ENCODE measurements around the gene MACROD1.

Gene MACROD1

DNA sequence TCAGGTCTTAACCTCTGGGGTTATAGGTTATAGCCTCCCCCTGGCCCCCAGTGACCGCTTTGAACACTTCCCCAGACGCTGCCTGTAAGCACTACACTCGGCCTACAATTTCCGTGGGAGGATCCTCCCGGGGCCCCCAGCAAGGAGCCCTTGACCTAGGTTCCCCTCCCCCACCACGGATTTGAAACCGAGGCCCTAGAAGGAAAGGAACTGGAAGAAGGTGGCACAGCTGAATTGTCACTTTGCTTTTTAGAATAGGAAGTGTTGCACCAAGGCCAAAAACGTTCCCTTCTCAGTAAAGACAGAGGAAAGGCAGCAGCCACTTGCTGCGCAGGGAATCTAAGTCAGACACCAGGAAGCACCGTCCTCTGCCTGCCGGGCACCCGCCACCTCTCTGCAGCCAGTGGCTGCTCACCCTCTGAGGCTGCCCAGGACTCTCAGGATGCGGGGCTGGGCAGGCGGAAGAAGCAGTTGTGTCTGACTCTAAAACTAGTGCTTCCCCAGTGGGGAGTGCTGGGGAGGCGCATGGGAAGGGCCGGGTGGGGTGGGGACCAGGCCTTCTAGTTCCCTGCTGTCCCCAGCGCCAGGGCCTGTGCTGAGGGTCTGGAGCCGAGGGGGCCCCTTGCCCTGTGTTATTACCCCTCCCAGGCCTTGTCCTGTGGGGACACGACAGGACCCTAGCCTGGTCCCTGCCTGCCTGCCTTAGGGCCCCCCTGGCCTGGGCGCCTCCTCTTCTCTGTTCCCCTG lies 138.1 kb downstream of the MACROD1 start:
- DNase-seq: peak; percentile 5

DNA sequence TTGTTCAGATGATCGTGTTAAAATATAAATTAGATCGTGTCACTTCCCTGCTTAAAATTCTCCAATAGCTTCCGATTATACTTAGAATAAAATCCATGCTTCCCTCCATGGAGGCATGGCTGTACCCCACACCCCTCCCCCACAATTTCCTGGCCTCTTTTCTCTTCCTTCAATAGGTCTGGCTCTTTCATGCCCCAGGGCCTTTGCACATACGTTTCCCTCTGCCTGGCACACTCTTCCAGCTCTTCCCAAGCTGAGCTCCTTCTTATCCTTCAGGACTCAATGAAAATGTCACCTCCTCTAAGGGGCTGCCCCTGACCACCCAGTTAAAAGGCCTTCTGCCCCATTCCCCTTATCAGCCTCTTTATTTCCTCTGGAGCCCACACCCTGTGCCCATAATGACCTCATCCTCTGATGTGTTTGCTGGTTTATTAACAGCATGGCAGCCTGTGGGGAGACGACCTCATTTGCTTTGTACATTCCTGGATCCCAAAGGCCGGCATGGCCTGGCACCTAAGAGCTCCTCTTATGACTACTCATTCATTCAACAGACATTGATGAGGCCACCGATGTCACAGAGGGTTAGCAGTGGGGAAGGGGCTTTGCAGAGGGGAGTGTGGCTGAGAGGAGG lies 139.2 kb downstream of the MACROD1 start:
- no peak for DNase-seq

DNA sequence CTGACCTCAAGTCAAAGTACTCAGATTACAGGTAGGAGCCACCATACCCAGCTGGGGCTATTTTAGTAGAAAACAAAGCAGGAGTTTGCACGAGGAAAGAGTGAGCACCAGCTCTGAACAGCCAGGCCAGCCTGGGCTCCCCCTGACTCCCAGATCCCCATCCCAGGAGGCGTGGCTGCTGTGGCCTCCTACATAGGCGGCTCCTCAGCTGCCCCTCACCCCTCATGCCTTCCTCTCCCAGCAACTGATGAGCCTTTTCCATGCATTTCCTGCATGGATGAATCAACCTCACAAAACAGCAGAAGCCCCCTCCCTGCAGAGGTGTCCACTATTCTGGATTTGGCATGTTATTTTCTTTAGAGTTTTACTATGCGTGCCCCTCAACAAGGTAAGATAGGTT lies 140.7 kb downstream of the MACROD1 start:
- DNase-seq: no peak

DNA sequence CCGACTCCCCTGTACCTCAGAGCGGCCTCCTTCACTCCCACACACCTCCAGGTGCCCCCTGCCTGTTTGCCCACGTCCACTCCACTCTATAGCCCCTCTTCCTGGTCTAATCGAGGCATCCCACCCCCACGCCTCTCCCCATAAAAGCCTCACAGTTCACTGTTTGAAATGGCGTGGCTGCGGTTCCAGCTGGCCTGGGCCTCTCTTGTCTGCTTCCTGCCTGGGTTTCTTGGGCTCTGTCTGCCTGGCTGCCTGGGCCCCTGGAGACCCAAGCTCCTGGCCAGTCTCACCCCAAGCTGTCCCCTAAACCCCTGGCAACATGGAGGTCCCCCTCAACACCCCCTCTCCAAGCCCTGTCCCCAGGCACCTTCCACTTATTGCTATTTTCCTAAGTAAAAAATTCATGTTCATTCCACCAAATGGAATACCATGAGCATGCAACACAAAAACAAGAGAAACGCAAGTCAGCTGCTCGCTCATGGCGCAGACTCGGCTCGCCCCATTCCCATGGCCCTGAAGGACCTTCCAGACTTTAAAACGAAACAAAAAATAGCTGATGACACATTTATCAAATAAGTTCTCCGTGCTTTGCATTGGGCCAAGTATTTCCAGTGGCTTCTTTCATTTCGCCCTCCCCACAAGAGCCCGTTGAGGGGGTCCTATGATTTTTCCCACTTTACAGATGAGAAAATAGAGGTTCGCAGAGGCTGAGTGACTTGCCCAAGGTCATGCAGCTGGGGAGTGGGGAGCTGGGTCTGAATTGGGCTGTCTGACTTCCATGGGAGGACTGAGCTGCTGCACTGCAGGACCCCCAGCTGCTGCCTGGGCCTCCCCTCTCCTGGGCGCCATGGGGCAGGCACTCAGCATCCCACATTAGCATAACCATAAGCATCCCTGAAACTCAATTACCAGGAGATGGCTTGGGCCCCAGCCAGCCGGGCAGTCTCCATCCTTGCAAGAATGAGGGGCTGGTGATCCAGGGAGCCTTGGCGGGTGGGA lies 141.9 kb downstream of the MACROD1 start:
- DNase-seq: no peak

DNA sequence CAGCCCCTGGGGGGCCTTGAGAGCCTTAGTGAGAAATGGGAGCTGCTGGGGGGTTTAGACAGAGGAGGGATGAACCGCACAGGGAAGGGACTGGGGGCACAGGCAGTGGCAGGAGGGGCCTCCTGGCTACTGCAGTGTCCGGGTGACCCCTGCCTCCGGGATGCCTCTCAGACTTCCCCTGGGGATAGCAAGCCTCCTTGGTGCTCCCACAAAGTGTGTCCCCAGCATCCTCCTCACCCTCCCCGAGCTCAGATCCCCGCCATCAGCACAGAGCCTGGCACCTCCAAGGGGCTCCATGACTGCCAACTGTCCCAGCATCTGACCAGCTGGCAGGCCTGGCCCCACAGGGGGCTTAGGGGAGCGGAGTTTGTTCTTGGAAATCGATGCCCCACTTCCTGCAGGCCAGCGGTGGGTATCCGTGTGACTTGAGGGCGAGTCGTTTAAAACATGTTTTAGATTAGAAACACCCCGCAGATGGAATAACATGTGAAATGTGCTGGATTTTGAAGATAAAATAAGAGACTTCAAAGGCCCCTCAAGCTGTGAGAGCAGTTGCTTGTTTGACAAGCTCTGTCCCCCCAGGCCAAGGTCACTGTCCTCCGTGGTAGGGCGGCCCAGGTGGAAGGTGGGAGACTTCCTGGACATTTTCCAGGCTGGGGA lies 143.7 kb downstream of the MACROD1 start:
- no peak for DNase-seq

DNA sequence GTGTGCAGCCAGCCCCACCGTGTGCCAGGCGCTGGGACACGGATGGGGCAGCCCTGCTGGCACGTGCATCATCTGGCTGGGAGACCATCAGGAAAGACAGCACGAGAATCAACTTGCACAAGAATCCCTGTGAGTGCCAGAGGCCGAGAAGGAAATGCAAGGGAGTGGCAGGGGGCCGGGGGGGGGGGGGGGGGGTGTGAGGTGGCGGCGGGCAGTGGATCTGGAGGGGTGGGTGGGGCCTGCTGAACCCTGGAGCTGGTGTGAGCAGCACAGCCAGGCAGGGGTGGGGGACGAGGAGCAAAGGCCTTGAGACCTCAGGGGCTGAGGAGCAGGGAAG lies 144.2 kb downstream of the MACROD1 start:
- no peak for DNase-seq

DNA sequence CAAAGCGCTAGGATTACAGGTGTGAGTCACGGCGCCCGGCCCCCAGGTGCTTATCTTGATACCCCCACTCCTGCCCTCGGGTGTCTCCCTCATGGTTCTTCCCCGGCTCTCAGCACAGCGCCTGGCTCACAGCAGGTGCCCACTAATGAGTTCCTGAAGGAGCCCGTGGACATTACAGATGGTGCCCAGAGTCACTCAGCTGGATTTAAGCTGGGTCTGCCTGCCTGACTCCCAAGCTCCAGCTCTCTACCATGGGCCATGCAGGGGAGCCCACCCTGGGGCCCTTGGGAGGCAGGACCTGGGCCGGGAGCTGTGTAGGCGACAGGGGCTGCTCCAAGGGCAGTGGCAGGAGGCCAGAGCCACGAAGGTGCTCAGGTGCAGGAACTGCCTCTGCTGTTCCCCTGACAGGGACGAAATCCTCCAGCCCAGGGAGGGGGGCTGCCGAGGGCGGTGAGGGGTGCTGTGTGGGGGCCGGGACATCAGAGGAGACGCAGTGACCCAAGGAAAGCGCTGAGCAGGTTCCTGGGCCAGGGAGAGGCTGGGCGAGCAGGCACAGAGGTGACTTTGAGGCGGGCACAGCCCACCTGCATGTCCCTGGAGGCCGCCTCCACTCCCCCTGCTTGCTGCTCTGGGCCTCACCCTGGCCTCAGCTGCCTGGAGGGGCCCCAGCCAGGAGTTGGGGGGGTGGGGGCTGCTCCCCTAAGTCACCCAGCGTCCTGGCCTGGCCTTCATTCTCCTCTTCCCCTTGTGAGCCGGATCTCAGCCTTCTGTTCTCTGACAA lies 144.7 kb downstream of the MACROD1 start:
- no peak for DNase-seq

DNA sequence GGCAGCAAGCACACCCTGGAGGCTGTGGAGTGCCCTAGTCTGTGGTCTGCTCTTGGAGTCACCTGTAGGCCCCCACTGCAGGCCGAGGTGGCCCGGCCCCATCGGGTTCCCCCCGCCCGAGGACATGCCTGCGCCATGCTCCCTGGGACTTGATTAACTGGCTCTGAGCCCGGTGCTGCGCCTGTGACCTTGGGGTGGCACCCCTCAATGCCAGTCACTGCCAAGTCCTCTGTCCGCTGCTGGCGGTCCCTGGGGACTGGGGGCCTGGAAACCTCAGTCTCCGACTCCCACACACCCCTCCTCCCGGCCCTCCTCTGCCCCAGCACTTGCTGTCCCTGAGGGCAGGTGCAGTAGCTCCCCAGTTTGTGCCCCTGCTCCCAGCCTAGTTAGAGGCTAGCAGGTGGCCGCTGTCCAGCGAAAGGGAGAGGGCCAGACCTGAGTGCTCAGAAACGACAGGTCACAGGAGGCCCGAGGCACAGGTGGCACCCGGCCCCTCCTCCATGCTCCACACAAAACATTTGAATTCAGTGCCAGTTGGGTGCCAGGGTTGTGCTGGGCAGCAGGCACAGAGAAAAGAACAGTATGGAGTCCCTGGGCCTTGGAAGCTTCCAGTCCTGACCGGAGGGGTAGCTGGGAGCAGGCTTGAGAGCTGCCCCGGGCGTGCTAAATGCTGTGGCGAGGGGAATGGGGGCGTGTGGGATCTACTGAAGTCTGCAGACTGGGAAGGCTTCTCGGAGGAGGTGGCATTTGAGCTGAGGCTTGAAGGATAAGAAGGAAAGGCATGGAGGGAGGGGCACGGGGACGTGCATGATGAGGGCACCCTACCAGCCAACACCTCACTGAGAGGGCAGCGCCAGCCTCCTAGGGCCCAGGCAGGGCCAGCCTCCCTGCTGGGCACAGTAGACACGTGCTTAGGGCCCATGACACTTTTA lies 146.5 kb downstream of the MACROD1 start:
- no peak for DNase-seq

DNA sequence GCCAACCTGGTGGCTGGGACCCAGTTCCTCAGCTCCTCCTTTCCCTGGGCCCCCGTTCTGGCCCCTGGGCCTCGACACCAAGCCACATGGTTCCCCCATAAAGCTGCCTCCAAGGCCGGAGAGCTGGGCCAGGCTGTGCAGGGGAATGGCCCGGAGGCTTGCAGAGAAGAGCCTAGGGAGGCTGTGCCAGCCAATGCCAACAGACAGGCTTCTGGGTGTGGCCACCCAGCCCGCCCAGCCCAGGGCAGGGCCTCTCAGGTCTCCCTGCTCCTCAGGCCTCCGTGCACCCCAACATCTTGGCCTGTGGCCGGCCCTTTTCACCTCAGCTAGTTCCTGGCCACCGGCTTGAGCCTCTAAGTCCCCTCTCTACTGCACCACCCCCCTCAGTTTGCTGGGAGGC lies 147.6 kb downstream of the MACROD1 start:
- no peak for DNase-seq

DNA sequence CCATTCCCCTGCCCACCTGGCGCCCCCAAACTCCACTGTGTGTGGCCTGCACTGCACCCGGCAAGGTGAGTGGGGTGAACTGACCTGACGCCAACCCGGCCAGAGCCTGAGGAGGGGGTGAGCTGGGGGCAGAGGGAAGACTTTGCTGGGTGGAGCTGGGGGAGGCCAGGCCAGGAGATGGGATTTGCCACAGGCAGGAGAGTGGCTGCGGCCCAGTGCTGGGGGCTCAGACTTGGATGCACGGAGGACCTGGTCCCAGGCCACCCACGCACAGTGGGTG lies 148.0 kb downstream of the MACROD1 start:
- DNase-seq: no peak

DNA sequence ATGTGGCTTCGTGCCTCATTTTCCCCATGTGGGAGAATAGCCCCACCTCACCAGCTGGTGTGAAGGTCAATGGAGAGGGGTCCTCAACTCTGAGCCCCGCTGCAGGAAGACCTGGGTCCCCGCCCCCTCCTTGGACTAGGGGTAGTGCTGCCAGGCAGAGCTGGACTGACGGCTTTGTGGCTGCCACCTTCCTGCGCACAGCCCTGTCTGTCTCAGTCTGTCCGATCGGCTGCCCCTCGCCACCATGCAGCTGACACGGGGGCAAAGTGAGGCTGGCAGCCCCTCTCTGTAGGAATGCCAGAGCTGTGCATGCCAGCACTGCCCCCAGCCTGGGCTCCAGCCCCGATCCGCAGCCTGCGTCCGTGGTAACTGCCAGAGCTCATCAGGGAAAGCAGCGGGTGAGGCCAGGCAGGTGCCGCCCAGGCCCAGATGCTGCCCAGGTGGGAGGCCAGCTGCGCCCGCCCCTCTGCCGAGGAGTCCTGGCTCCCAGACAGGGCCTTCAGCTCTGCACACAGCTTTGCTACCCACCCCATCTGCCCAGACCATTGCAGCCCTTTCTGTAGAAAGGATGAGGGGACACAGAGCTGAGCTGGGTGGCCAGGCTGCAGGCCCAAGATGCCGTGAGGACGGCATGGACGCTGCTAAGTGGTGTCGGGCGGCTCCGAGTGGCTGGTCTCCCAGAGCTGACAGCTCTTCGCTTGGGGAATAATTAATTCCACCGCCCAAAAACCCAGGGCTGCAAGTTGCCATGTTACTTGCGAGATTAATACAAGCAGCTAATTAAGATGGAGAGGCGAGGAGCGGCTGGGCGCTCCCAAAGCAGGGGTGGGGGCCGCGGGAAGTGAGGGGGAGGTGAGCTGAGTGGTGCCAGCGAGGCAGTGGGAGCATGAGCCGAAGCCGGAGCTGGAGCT lies 149.7 kb downstream of the MACROD1 start:
- DNase-seq: no peak

DNA sequence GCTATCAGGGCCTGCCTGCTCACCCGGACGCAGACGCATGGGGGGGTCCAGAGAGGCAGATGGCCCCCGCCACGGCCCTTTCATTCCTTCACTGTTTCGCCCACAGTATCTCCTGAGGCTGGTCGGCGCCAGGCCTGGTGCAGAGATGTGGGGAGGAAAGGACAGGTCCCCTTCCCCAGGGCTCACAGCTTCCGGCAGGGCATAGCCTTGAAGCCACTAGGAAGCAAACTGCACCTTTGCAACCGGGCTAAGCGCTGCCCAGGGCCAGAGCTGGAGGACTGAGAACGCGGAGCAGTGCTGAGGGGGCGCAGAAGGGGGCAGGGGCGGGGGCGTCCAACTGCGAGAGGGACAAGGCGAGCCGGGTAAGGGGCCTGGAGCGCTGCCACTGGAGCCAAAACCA lies 150.4 kb downstream of the MACROD1 start:
- no peak for DNase-seq

DNA sequence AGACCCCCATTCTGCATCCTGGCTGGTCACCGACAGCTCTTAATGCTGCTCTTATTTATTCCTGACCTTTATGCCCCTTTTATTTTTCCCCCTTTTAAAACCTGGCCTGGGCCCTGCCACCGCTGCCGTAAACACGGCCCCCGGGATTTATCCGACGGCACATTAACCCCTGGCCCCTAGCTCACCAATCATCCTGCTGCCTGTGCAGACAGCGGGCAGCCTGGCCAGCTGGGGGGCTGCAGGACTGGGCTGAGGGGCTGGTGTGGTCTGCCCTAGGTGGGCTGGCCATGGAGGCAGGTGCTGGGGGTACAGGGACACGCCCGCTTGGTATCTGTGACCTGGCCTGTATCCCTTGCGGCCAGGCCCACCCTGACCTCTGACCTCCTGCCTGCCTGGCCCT lies 151.6 kb downstream of the MACROD1 start:
- no peak for DNase-seq

DNA sequence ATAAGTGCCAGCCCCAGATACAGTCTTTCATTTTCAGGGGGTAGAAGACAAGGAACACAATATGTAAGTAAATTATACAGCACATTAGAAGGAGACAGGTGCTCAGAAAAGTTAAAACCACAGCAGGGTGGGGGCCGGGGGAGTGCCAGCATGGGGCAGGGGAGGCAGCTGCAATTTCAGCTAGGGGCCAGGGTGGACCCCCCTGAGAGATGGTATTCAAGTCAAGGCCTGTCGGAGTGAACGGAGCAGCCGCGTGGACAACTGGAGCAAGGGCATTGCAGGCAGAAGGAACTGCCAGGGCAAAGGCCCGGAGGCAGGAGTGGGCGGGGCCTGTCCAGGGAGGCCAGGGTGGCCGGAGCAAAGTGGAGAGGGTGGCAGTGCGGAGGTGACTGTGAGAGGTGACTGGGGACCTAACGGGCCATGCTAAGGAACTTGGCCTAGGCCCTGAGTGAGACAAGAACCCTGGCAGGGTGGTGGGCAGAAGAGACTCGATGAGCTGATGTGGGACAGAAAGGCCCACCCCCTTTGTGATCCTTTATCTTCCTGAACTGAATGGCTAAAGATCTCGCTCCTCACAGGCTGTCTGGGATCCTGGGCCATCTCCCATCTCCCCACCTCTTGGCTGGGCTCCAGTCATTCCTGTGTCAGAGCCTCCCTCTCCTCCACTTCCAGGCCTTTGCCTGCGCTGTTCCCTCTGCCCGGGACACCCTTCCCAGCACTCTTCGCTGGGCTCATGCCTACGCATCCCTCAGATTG lies 152.6 kb downstream of the MACROD1 start:
- DNase-seq: no peak

DNA sequence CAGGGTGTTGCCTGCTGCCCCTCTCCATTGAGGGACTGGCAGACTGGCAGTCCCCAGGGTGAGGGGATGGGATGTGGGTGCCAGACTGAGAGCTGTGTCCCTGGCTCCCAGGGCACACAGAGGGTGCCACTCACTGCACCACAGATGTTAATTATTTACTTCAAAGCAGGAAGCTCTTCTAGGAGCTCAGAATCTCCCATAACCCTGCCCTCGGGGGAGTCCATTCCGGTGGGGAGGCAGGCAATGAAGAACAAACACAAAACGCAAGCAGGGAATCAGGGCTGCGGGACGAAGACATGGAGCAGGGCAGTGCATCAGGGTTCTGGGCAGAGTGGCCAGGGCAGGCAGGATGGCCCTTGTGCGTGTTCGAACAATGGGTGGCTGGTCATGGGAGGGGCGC lies 154.5 kb downstream of the MACROD1 start:
- DNase-seq: no peak

DNA sequence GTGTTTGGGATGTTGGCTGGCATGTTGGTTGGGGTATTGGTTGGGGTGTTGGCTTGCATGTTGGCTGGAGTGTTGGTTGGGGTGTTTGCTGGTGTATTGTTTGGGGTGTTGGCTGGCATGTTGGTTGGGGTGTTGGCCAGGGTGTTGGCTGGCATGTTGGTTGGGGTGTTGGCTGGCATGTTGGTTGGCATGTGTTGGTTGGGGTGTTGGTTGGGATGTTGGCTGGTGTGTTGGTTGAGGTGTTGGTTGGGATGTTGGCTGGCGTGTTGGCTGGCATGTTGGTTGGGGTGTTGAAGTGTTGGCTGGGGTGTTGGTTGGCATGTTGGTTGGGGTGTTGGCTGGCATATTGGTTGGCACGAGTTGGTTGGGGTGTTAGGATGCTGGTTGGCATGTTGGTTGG lies 155.1 kb downstream of the MACROD1 start:
- DNase-seq: no peak

DNA sequence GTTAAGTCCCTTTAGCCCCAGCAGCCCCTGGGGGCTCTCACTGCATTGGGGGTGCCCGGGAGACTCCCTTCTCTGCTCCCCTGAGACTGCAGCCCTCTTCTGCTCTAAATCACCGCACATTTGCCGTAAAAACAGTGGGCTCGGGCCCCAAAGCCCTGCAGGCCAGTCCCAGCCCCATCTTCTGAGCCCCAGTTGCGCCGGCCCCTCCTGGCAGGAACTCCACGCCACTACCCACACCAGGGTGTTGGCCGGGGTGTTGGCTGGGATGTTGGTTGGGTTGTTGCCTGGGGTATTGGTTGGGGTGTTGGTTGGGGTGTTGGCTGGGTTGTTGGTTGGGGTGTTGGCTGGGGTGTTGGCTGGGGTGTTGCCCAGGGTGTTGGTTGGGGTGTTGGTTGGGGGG lies 156.2 kb downstream of the MACROD1 start:
- no peak for DNase-seq

DNA sequence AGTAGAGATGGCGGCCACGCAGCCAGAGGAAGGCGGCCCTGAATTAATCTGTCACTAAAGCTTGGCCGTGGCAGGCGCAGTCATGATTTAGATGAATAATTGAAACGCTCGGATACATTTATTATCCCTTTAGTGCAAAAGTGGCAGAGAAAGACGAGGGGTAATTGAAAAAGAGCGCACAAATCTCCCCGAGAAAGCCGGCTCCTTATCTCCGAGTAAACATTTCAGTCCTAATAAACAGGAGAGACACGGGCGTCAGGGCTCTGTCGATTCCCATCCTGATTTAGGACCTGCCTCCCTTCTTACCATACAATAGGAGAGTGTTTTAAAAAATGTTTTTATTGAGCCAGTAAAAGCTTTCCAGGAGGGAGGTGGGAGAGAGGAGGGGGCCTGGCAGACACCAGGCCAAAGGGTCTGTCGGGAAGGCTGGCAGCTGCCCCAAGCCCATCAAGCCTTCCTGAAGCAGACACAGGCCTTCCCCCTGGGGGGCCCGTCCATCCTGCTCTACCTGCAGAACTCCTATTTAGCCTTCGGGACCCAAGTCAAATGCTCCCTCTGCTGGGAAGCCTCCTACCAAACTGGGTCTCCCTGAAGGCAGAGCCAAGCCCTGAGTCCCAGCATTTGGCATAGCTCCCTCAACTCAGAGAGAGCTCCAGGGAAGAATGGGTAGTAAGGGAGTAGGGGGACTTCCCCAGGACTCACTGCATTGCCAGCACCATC lies 156.8 kb downstream of the MACROD1 start:
- no peak for DNase-seq

Measured in OCI-M1 (cell line).